GM12892 (cell line): ENCODE results near the gene RASL10A.
A peak's percentile ranks its signal among the peaks of the same experiment; 100 is the strongest.

Source experiments
- DNase-seq: peaks from one replicate; pipeline ENCODE4 v3.0.0; 2011; ENCODE audit not compliant: insufficient read length
- FAIRE-seq: peaks from 2 replicates; lab custom pipeline; 2011; peaks lifted over from hg19 to GRCh38; lab: Jason Lieb, UNC
- POLR2A ChIP-seq: IDR thresholded peaks from 2 replicates; pipeline ENCODE4 v1.6.1; 2011; ENCODE audit warnings: low read depth, low read length, control low read depth
- POLR2AphosphoS5 ChIP-seq: IDR thresholded peaks from 2 replicates; pipeline ENCODE4 v1.6.1; 2011; ENCODE audit warnings: low read depth, low read length, control low read depth
- TAF1 ChIP-seq: IDR thresholded peaks from 2 replicates; pipeline ENCODE4 v1.6.1; 2011; ENCODE audit warnings: low read depth, mild to moderate bottlenecking, control low read depth, low read length, borderline replicate concordance

The RASL10A gene

DNA sequence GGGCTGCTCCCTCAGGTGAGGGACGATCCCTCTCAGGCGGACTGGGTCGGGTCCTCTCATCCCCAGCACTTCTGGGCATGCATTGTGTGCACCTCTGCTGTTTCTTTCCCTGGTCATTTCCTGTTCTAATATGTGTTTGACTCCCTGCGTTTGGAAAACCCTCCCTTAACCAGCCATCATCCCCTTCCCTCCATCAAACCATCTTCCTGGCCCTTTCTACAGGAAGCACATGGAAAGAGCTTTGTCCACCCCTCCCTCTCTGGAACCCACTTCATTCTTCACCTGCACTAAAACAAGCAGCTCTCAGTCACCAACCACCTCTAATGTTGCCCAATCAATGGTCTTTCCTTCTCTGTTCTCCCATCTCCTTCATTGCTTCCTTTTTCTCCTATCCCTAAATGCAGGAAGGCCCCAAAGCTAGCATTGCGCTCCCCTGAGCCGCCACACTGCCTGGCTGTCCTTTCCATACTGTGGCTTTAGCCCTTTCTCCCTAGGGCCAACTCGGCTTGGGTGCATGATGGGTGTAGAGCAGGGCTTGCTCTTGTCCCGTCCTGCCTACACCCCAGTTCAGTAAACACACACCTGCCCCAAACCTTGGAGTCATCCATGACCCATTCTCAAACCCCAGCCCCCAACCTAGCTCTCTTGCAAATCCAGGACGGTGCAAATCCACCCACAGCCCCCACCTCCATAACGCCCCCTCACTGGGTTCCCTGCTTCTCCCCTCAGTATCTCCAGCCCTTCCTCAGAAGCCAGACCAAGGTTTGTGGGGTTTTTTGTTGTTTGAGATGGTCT is 14.5 kb downstream of the RASL10A start:
- no peak for FAIRE-seq
- DNase-seq = no peak
- TF ChIP-seq POLR2A (peak; percentile 85), TAF1 (no peak), POLR2AphosphoS5 (peak; percentile 96)

DNA sequence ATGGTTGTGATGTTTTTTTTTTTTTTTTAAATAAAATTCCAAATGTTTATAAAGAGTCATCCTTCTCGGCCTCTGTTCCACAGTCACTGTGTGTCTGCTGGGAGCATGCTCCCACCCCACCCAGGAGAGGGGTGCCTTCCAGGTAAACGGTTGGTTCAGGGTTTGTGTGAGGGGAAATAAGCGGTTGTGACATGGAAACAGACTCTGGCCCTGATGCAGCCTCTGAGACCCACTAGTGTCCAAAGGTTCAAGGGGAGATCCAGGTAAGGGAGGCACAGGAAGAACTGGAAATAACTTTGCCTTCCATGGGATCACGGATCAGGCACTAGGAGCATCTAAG is 15.1 kb downstream of the RASL10A start:
- no peak for TF ChIP-seq POLR2AphosphoS5
- no peak for TF ChIP-seq TAF1
- DNase-seq (no peak), FAIRE-seq (no peak)

DNA sequence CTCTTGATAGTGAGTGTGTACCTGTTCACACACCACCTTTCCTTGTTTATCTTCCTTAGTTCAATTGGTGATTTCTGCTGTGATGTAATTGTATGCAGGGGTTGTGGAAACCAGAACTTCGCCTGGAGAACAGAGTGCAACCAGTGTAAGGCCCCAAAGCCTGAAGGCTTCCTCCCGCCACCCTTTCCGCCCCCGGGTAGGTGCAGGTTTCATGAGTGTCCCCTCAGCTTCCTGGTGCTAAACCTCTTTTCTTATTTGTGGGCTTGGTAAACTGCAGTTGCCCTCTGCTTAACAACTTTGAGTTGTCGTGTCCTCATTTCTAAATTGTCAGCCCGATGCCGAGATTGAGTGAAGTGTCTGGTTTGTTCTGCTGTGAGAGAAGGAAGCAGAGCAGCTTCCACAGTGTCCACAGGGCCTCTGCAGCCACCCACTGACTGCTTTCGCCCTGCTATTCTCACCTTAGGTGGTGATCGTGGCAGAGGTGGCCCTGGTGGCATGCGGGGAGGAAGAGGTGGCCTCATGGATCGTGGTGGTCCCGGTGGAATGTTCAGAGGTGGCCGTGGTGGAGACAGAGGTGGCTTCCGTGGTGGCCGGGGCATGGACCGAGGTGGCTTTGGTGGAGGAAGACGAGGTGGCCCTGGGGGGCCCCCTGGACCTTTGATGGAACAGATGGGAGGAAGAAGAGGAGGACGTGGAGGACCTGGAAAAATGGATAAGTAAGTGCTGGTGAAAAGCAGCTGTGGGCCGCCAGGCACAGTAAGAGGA is 16.2 kb downstream of the RASL10A start:
- TF ChIP-seq TAF1 (no peak), POLR2AphosphoS5 (no peak), POLR2A (peak; percentile 48)
- DNase-seq = no peak
- FAIRE-seq = no peak

DNA sequence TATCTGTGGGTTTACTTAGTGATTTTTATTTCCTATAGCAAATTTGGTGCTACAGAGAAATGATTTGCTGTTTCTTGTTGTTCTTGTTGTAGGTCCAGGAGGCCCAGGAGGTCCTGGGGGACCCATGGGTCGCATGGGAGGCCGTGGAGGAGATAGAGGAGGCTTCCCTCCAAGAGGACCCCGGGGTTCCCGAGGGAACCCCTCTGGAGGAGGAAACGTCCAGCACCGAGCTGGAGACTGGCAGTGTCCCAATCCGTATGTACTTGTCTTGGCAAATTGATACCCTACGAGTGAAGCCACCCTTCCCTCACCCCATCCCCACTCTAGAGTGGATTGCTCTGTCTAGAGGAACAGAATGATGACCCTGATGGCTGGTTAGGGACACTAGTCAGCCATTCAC is 16.9 kb downstream of the RASL10A start:
- no peak for FAIRE-seq
- no peak for TF ChIP-seq TAF1
- DNase-seq = no peak

DNA sequence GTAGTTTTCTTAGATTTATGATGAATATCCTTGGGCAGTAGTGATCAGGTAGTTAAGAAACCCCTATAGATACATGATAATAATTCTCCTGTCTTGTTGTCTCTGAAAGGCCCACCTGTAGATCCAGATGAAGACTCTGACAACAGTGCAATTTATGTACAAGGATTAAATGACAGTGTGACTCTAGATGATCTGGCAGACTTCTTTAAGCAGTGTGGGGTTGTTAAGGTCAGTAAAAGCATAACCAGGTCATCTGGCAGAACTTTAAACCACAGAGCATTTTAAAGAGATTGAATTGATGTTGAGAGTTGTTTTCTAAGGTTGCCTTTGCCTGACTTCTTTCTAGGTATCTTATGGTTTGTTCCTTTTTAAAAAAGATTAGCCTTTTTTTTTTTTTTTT is 23.1 kb downstream of the RASL10A start:
- FAIRE-seq (no peak), DNase-seq (no peak)
- TF ChIP-seq POLR2A (no peak), TAF1 (no peak), POLR2AphosphoS5 (no peak)

DNA sequence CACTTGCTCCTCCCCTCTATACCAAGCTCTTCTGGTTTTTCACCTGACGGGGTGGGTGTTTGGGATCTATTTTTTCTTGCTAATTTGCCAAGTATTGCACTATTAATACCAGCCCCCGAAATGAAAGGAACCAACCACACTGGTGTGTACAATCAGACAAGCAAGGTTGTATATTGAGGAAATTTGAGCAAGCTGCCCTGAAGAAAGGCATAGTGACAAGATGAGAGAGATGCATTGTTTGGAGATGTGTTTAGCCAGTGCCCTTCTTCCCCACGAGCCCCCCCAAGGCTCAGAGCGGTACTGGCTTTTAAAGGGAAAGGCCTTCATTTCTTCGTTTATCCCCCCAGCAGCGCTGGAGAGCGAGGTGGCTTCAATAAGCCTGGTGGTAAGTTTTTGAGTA is 24.3 kb downstream of the RASL10A start:
- DNase-seq (no peak), FAIRE-seq (no peak)
- TF ChIP-seq POLR2AphosphoS5 = no peak
- no peak for TF ChIP-seq TAF1
- no peak for TF ChIP-seq POLR2A

DNA sequence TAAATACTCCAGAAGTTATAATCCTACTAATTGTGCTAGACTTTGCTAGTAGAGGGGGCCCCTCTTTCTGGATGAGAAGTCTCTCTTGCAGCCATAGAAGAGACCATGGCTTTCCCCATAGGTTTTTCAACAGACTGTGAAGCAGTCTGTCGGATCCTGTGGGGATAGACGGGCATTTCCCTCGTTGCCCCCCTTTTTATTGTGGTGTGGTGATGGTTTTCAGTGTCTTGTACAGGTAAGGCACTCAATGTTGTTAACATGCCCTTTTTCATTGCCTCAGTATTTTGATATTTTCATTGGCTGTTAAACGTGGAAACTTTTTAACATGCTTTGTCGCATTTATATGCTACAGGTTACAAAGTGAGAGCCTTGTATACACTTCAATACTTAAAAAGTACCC is 25.4 kb downstream of the RASL10A start:
- TF ChIP-seq TAF1 (no peak), POLR2AphosphoS5 (no peak; the same call in 1 of the 2 replicates), POLR2A (0 out of 2 replicates have a peak, but pooled peaks have one; percentile 23)
- no peak for FAIRE-seq
- no peak for DNase-seq

DNA sequence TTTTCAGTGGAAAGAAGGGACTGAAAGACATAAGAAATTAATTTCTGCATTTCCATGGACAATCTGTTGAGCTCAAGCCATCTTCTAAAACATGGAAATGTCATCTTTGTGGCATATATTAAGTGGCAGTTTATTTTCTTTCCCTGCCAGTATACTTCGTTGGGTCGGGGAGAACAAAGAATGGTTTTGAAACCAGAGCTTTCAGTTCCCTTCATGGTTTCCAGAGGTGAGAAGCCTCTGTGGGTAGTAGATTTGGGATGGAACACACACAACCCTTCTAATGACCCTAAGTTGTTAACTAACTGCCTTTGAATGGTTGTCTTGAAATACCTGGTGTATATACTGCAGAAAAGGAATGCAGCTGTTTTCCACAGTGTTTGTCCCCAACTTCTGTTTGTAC is 26.7 kb downstream of the RASL10A start:
- FAIRE-seq (no peak), DNase-seq (no peak)
- TF ChIP-seq TAF1 (no peak), POLR2AphosphoS5 (no peak), POLR2A (no peak)

DNA sequence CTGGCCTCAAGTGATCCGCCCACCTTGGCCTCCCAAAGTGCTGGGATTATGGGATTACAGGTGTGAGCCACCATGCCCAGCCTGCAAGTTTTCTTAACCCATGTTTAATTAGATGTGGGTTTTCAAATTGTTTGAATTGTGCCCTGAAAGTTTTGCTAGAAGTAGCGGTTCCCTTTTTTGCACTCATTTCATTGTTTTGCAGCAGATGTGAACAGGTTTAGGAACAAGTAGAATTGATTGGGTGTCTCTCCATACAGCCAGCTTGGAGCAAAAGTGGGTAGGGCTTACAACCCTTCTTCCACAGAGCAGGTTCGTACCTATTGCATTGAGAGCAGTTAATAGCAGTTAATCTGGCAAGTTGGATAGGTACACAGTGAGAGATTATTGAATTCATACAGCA is 31.3 kb downstream of the RASL10A start:
- DNase-seq (no peak), FAIRE-seq (no peak)
- TF ChIP-seq TAF1 (no peak), POLR2AphosphoS5 (0 out of 2 replicates have a peak, but pooled peaks have one; percentile 44)

DNA sequence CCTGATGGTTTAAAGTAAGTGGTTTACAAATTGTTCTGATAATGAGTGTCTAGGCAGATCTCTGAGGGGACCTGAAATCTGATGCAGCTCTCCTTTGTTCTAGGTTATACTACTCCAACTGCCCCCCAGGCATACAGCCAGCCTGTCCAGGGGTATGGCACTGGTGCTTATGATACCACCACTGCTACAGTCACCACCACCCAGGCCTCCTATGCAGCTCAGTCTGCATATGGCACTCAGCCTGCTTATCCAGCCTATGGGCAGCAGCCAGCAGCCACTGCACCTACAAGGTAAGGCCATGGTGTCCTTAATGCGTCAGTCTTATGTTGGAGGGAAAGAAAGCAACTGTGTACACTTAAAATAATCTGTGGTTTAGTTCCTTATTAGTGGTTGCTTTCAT is 37.6 kb downstream of the RASL10A start:
- no peak for DNase-seq
- TF ChIP-seq POLR2AphosphoS5 (no peak), TAF1 (no peak), POLR2A (no peak)
- FAIRE-seq = no peak

DNA sequence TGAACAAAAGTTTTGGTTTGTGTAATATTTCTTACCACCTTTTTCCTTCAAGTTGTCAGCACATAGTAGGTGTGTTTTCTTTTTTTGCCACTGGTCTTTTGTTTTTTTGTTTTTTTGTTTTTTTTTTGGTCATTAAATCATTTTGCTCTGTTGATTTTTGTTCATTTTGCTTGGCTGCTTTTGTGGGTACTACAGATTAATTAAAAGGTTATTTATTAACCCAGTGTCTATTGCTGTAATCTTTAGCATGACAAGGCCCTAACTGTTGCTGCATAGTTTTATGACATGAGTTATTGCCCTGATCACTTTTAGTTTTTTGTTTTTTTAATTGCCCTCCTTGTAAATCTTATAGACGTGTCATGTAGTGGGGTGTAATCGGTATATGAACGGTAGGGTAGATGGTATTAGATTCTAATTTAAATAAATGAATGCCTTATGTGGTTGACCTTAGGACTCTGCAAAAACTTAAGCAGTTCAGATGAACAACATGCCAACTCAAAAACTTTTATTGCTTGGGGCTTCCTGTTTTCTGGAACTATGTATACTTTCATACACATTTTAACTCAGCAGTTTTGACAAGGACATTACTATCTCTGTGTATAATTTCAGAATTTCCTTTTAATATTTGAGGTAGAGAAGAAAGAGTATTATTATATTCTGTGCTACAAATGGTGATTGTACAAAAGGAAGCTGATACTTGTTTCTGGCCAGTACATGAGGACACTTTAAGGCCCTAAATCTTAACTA is 39.5 kb downstream of the RASL10A start:
- DNase-seq (no peak), FAIRE-seq (no peak)
- TF ChIP-seq TAF1 (no peak), POLR2A (no peak), POLR2AphosphoS5 (no peak)

DNA sequence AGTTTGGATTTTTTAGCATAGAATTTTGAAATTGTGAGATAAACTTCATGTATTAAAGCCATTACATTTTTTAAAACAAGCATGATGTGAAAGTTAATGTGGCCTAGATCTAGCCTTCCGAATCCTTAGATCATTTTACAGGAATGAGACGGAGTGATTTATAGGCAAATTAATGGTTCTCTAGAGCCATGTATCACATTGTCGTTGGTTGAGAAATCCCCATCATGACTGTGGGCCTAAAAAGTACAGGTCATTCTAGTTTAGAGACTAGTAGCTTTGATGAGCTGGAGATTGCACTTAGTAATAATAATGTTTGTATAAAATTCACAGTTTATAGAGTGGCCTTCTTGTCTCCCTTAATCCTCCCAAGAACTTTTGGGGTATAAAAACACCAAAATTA is 40.3 kb downstream of the RASL10A start:
- DNase-seq = no peak
- no peak for FAIRE-seq
- TF ChIP-seq POLR2A (no peak), TAF1 (no peak), POLR2AphosphoS5 (no peak)
